ENCODE results near the gene LAMA1. TPM values are rescaled to one million over a fixed set of nuclear protein-coding genes. Genes with fewer than 3 reads are reported as not detected.

Gene LAMA1
- total RNA-seq, 1 experiment from 2014 or later = 28.8 TPM

GRCh38 chr18:6942742-6943141 is 174.9 kb downstream of the LAMA1 start:
- no peaks in the 10 kb centered on the region for H3K79me2 ChIP-seq (ENCODE audit: insufficient read depth, low read length)
- no peak overlapping the region for H3K23ac ChIP-seq (ENCODE audit: insufficient read length, low read depth, low read length)
- Mint-ChIP-seq H3K9me3 (no peaks in the 10 kb centered on the region), H3K36me3 (ENCODE audit: insufficient read depth in 1 of 3, low read depth in 3 of 3) (peaks cover 18 to 44% (median 28%) of the 10 kb centered on the region in 3 experiments), H3K4me3 (no peak overlapping the region), H3K27ac (no peak overlapping the region), H3K4me1 (no peaks in the 10 kb centered on the region), H3K27me3 (ENCODE audit: low read depth) (no peaks in the 10 kb centered on the region; the same call in 1 of the 2 replicates)
- H2BK20ac ChIP-seq (ENCODE audit: low read depth, low read length, poor library complexity, severe bottlenecking) = no peak overlapping the region
- WGBS (ENCODE audit: extremely low coverage, insufficient read length, low lambda C conversion rate) = no CpG with 5 or more reads among the region's 3 CpGs
- no peak overlapping the region for H3K18ac ChIP-seq (ENCODE audit: insufficient read length, low read depth, low read length)
- no peak overlapping the region for H4K5ac ChIP-seq (ENCODE audit: insufficient read length, low read depth, low read length)
- H2AFZ ChIP-seq (ENCODE audit: low read length) = no peak overlapping the region
- H3K14ac ChIP-seq (ENCODE audit: insufficient read depth, low read length) = no peak overlapping the region
- no peak overlapping the region for H3K4me2 ChIP-seq (ENCODE audit: insufficient read depth, insufficient read length, low read length)
- no peak overlapping the region for H4K91ac ChIP-seq (ENCODE audit: insufficient read length, low read depth, low read length)
- no peak for DNase-seq
- H3K9me3 ChIP-seq (ENCODE audit: control insufficient read depth, low read depth, low read length) = no peaks in the 10 kb centered on the region
- H3K4ac ChIP-seq (ENCODE audit: low read depth, low read length) = no peak overlapping the region
- no peak overlapping the region for H2BK12ac ChIP-seq (ENCODE audit: insufficient read length, low read depth, low read length)
- H3K27ac ChIP-seq (ENCODE audit: insufficient read length, low read depth, low read length) = no peak overlapping the region
- no peak overlapping the region for H3K9ac ChIP-seq (ENCODE audit: extremely low read depth, insufficient read length, low read length)
- no peaks in the 10 kb centered on the region for H3K4me1 ChIP-seq (ENCODE audit: insufficient read depth, low read length)
- H3K23me2 ChIP-seq (ENCODE audit: insufficient read length, low read depth, low read length, poor library complexity, severe bottlenecking) = no peaks in the 10 kb centered on the region
- no peaks in the 10 kb centered on the region for H4K20me1 ChIP-seq (ENCODE audit: control insufficient read depth, insufficient read depth, insufficient read length)
- no peak overlapping the region for H2BK5ac ChIP-seq (ENCODE audit: insufficient read length, low read length)
- H3K27me3 ChIP-seq (ENCODE audit: insufficient read depth, low read length) = no peaks in the 10 kb centered on the region
- no peak overlapping the region for H2AK5ac ChIP-seq (ENCODE audit: insufficient read length, low read length)
- H3K56ac ChIP-seq (ENCODE audit: insufficient read length, low read depth, low read length) = peak overlapping the region; percentile 79
- H3K79me1 ChIP-seq (ENCODE audit: insufficient read depth, low read depth, low read length, poor library complexity, severe bottlenecking) = no peaks in the 10 kb centered on the region
- no peak overlapping the region for H3T11ph ChIP-seq (ENCODE audit: low read length)
- H2BK120ac ChIP-seq (ENCODE audit: low read depth, low read length, poor library complexity, severe bottlenecking) = no peak overlapping the region
- no peak overlapping the region for H2BK15ac ChIP-seq (ENCODE audit: low read depth, low read length)
- no peak overlapping the region for H4K8ac ChIP-seq (replicated peaks; ENCODE audit: insufficient read length, low read depth, low read length)
- TF ChIP-seq CTCF (conservative IDR thresholded peaks at IDR 0.05) = no peak
